ENCODE results near the gene GREB1L.
"Not testable (repeated sequence)": the region's sequence is repeated elsewhere in the genome, so short reads cannot be mapped to it uniquely, and the experiment has no call there.

The GREB1L gene

DNA sequence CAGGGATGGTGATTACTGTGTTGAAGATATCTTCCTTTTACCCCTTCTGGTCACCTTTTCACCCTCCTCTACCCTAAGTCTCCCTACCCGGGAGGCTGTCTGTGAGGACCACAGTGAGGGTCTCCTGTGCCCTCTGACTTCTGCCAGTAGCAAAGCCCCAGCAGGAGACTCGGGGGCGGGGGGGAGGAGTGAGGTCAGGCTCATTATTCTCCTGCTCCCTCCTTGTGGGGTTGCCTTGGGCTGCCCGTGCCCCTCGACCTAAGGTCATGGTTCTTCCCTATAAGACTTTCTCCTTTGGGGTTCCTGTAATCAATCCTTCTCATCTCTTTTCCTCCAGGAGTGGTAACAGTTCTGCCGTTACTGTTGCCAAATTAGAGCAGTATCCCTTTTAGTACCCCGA, 65.5 kb downstream of the GREB1L start:
- no peak for DNase-seq

DNA sequence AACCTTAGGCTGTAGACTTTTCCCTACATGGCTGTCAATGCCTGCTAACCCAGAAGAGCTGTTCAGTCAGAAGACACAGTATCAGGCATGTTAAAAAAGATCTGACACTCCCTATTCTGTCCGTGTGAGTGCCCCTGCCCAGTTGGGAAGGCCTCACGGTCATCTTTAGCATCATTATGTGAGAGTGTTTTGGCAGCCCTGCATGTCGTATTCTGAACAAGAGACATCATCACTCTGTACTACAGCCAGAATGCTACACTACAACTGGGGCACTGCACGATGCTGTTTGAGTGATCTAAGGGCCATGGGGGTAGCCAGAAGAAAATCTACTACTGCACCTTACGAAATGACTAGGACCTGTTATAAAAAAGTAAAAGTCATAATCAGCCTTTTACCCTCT, 67.2 kb downstream of the GREB1L start:
- DNase-seq: no peak

DNA sequence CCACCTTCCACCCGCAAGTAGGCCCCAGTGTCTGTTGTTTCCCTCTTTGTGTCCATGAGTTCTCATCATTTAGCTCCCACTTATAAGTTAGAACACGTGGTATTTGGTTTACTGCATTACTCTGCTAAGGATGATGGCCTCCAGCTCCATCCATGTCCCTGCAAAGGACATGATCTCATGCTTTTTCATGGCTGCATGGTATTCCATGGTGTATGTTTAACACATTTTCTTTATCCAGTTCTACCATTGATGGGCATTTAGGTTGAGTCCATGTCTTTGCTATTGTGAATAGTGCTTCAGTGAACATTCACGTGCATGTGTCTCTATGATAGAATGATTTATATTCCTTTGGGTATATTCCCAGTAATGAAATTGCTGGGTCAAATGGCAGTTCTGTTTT, 69.9 kb downstream of the GREB1L start:
- DNase-seq: not testable (repeated sequence)

DNA sequence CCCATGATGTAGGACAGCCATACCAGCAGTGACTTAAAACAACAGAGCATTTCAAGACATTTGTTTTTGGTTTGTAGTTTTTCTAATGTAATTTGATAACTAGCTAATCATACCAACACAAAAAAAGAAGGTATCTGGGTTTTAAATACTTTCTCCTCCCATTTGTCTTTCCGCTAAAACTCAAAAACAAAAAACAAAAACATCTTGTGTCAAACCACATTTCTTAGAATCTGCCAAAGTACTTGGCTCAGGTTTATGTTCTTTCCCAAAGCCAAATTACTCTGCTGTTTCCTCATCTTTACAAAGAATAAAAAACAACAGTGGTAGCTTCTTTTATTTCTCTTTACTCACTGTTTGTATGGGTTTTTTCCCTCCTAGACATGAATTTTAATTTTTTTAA, 71.5 kb downstream of the GREB1L start:
- no peak for DNase-seq

DNA sequence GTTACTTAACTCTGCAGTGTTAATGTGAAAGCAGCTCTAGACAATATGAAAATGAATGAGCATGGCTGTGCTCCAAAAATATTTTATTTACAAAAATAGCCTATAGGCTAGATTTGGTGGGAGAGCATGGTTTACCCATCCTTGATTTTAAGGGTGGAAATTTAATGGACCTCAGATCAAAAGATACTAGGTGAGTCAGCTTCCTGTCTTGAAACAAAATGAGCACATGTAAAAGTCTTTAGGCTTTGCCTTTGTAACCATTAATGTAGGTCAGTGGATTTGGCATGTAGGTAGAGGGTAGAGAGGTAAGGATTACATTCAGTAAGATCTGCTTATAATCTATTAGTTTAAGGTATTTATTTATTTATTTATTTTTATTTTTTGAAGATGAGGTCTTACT, 72.7 kb downstream of the GREB1L start:
- no peak for DNase-seq

DNA sequence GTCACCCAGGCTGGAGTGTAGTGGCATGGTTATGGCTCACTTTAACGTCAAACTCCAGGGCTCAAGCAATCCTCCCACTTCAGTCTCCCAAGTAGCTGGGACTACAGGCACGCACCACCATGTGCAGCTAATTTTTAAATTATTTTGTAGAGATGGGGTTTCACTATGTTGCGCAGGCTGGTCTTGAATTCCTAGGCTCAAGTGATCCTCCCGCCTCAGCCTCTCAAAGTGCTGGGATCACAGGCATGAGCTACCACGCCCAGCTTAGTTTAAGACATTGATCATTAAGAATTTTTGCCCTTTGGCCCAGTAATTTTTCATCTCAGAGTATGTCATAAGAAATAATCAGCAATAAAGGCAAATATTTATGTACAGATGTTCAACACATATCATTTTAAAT, 73.1 kb downstream of the GREB1L start:
- DNase-seq: not testable (repeated sequence)

DNA sequence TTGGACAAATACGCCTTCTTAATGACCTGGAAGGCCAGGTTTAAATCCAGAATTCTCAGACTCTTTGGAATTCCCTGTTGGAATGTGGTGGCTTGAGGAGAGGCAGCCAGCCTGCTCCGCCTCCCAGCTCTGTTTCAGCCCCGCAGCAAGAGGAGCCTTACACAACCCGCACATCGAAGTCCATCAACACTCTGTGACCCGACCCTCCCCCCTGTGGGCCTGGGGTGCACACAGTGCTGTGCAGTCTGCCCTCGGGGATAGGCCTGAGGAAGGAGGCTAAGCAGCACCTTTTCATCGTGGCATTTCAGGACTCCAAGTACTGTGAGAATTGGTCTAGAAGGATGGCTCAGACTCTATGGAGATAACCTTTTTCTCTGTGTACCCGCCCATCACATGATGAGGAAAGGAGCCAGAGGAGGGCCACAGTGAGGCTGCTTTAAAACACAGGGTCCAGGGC, 73.7 kb downstream of the GREB1L start:
- no peak for DNase-seq

DNA sequence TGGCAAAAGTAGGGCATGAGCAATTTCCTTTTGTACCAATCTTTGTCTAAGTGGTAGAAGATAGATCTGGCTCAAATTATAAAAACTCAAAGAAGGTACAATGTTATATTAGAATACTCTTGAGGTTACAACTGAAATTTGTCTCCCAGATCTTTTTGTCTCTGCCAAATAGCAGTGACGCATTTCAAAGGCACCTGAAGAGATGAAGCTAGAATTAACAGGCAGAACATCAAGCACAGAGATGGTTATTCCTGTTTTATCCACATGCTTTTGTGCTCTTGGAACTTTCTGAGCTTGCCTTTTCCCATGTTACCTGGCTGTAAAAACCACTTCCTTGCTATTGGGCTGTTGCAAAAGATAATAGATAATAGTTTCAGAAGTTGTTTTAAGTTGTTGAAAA, 74.3 kb downstream of the GREB1L start:
- no peak for DNase-seq

DNA sequence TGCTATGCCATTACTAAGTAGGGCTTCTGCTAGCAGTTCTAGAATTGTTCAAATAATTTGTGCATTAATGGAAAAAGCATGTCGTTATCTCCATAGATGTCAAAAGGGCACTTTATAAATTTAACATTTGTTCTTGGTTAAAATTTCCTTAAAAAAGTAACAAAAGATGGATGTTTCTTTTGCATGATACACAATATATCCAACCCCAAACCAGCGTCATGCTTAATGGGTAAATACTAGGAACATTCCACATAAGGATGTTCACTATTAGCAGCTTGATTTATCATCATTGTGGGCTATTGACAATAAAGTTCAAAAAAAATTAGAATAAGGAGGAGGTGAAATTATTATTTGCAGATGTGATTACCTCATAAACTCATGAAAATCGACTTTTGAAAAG, 79.7 kb downstream of the GREB1L start:
- no peak for DNase-seq

DNA sequence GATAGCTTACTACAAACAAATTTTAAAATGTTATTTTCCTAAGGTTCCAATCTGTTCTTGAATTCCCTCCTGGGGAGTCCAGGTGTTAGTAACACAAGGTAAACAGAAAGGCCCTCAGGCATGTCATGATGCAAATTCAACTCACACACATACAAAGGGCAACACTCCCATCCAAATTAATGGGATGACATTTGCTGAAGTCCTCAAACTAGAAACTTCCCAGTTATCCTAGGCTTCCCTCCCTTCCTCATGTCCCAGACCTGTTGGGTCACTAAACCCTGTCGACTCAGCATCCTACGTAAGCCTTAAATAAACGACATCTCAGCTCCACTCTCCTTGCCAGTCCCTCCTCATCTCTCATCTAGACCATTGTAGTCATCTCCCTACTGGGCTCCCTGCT, 85.1 kb downstream of the GREB1L start:
- DNase-seq: no peak

DNA sequence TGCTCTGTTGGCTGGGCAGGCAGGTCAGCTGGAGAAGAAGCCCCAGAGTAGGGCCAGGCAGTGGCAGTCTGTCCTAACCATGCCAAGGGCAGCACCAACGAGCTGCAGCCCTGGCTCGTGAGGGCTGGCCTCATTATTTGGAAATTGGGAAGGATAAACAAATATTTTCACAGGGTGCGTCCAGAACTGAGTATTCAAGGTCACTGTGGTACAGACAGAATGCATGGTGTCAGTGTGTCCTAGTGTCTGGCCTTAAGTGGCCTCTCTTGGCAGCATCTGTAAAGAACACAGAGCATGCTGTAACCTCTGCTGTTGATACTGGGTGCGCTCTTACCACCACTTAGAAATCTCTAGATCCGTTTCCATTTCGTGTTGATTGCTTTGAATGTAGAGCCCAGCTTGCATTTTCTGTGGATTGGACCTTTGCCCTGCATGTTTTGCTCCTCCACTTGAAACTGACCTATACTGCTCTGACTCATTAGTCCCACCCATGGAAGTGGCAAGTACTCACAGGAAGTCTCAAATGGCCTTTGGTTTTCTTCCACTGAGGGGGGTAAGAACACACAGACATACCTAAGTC, 88.2 kb downstream of the GREB1L start:
- no peak for DNase-seq

DNA sequence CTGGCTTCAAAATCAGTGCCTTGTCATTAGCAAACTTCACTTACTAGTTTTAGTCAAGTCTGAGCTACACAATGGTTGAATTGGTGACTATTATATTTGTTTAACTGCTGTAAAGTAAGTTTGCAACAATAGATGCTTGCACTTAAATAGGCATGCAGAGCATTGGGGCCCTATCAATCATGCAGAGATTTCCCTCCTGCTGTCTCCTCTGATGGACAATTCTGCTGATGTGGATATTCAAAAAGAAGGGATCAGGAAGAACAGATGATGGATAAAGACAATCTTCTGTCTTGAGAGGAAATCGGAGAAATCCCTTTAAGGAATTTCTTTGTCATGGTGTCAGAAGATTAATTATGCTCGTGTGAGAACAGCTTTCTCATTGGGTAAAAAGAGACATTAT, 89.0 kb downstream of the GREB1L start:
- no peak for DNase-seq

DNA sequence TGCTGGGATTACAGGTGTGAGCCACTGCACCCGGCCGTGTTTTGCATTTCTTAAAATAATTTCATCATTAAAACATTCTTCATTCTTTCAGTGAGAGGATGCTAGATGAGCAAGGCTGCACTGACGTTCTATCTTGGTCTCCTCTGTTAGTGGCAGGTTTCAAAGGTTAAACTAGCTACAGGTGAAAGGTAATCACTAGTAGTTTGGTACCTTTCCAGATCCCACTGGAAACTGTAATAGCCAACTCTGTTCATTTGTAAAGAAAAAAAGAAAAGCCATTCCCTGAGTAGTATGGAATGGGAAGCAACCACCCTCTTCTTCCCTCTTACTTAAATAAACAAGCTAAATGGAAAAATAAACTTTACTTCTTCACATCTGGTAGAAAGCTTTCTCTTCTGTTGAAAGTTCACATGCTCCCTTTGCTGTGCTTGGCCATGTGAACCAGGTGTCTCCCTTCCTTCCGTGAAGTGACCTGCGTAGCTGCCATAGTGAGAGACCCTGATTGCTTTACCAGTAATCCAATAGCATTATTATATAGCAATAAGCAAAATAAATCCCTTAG, 94.0 kb downstream of the GREB1L start:
- DNase-seq: no peak

DNA sequence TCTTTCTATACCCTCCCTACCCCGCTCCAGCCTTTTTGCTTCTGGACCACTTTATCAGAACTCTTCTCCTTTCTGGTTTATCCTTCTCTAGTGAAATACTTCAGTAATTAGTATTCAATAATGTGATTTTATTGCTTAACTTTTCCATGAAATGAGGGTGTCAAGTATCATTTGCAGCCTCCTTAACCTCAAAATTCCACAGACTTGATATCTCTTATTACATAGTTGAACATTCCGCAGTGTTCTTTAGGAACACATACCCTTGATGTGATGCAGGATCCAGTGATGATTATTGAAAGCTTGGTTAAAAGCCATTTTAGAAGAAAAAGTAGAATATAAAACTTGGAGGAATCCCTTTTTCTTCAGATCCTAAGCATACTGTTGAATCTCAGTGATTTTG, 94.8 kb downstream of the GREB1L start:
- no peak for DNase-seq

DNA sequence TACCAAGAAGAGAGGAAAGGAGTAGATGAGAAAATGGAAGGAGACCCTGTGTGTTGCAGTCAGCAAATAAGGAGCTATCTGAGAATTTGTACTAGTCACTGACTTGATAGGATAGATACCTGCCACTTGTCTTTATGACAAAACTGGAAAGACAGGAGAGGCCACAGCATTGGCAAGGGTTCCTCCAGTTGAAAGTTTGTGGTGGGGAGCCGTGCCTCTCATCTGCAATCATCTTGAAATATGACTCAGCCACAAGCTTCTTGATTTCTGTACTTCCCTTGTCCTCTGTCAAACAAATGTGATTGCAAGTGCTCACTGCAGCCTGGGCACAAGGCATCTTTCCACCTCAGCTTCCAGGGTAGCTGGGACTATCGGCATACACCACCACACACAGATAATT, 99.1 kb downstream of the GREB1L start:
- DNase-seq: no peak

DNA sequence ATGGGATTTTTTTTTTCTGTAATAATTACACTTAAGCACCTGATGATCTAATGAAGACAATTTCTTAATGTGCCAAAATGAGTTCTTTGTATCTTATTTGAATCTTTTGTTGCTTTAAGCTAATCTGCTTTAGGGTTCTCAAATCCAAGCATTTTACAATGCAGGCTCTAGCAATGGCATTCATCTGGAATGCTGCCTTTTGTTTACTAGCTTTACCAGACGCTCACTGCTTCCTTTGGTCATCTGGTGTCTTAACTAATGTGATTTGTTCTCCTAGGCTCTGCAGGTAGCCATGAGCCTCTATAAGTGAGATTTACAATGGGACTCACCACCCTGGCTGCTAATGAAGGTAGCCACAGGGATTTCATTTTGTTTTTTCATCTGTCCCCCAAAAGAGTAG, 100.3 kb downstream of the GREB1L start:
- no peak for DNase-seq

DNA sequence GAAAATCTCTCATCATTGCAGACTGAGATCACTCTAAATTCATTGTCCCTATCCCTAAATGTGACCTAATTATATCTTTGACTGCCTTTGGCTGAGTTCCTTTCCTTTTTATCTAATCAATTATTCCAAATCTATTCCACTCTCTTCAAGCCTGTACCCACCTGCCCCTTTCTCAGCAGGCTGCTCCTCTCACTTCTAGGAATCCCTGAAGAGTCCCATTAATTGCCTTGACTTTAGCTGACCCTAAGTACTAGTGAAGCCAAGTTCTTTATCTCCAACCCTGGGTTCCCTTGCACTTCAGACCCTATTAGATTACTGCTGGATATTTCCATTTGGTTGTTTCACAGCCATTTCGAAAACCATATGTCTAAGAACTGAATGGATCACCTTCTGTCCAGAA, 102.8 kb downstream of the GREB1L start:
- DNase-seq: no peak

DNA sequence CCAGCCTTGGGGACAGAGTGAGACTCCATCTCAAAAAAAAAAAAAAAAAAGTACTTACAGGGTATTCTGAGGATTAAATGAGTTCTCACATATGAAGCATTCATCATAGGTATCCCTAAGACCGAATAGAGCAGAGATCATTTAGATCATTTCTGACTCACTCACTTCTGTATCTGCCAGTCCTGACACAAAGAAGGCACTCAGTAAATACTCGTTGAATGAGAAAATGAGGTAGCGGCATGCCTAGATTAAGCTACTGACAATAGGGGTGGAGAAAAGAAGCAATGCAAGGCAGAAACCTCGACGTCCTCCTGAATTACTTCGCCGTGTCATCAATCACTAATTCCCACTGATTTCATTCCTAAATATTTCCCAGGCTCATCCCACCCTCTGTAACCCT, 103.8 kb downstream of the GREB1L start:
- DNase-seq: no peak

DNA sequence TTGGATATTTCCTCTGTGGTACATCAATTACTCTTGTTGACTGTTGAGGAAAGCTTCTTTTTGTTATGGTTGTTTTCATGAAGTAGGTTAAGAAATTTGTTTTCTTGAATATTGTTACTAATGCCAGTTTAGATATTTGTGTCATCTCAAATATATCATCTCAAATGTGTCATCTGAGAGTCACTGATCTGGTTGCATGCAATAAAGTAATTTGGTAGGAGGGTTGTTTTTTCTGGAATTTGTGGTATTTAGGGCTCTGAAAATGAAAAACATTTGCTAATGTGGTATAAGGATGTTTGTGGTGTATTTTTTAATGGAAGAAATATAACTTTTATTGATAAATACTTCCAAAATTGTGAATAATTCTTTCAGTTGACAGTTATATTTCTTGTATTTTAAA, 117.7 kb downstream of the GREB1L start:
- DNase-seq: no peak

DNA sequence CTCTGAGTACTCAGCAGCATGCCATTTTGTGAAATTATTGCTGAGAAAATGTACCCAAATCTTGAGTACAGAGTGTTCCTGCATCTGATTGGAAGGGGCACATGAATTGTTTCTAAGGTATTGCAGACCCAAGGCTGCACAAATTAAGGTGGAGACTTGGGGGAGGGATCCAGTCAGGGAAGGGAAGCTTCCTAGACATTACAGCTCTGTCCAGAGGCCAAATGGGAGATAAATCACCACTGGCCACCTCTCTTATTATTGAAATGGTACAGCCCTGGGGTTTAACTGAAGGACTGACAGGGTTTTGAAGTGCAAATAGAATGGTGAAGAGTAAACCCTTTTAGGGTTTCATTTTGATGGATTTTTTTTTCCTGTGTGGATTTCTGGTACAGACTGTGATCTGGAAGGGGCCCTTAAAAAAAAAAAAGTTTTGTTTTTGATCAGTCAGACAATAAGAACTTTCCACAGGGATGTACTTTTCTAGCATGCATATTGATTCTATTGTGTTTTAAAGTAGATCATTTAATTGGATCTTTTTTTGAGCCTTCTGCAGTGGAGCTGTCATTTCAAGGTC, 119.4 kb downstream of the GREB1L start:
- peak; percentile 51 to 53 for DNase-seq

DNA sequence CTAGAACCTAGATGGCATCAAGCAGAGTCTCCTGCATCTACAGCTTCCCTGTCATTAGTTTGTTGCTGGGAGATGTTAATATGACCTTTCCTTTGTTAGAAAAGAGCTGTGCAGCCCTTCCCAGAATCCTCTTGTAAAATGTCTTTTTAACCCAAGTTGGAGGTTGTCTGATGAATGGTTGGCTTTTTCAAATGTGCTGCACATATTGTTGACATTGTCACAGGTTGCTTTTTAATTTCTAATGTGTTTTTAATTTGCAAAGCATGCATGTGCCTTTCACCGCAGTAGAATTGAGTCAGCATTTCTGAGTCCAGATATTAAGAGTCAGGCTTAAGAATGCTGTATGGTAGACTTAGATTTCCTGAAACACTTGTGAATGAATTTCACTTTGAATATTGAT, 120.8 kb downstream of the GREB1L start:
- peak; percentile 57 to 66 for DNase-seq

DNA sequence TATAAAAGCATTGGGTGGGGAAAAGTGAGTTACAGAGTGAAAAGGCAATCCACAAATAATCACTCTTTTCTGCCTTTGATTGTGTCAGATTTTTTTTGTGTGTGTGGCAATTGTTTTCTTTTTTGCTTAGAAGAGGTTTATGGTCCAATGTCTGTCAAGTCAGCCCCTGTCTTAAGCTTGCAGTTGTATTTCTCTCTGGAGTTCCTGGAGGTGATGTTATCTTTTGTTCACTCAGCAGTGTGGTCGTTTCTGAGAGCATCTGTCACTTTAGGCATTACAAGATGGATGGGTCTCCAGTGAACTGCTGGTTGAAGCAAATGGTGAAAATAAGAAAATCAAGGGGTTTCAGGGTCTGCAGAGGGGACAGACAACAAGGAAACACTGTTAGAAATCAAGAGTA, 121.3 kb downstream of the GREB1L start:
- DNase-seq: peak in 1 of 2 experiments; percentile 28

DNA sequence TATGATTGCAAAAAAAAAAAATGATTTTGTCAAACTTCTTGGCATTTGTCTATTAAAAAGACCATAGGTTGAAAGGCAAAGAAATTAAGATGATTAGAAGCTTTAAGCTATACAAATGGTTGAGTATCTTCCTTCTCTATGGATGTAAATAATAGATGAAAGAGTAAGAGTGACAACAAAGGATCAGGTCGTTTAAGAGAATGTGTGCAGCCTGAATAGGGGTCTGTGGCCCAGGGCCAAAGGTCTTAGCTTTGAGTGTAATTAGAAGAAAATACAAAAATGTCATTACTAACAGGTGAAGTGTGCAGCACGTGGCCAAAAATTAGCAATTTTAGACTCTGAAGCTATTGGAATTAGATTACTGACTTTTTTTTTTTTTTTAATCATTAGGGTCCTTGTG, 122.4 kb downstream of the GREB1L start:
- DNase-seq: no peak

DNA sequence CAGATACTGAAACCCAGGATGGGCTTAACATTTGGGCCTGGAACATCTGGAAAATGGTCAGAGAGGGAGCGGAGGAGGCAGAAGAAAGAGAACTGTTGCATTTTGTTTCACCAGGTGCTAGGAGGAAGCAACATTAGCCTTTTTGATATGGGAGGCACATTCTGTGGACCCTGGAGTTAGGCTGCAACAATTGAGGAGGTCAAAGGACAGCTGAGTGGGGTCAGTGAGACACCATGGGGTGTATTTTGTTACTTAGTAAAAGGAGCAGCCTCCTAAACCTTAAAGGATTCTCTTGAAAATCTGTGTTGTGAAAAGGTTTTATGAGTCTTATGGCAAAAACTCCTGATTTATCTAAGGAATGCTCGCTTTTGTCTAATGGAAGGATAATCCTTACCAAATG, 124.9 kb downstream of the GREB1L start:
- DNase-seq: no peak

DNA sequence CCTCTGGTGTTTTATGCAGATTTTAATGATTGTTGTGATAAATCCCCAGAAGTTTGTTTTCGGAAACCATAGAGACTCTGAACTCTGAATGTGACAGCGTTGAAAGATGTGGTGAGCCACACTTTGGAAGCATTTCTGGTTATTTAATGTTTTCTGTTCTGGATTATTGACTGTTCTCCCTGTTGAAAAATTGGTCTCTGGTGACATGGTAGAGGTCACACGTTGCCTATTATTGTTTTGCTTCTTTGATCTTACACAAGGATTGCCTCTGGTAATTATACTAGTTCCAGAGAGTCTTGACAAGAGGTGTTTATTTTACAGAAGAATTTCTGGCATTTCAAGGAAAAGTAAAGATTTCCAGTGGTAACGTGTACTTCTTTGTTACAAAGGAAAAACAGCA, 127.1 kb downstream of the GREB1L start:
- no peak for DNase-seq

Data from NCI-H1930 (cell line).